Common myeloid progenitor, CD34-positive (primary cell): Measurements from ENCODE around the gene TMC6.
"Not testable (repeated sequence)": the region's sequence is repeated elsewhere in the genome, so short reads cannot be mapped to it uniquely, and the experiment has no call there.

Experiments
- CTCF ChIA-PET: fragments of 350-600 bp; sonication (Branson Sonifier 250); formaldehyde crosslinking; loops from one replicate; lab custom pipeline; 2021; ENCODE audit warnings: antibody characterized with exemption; lab: Charles Lee
- POLR2A ChIA-PET: fragments of 350-600 bp; sonication (Branson Sonifier 250); formaldehyde crosslinking; loops from one replicate; lab custom pipeline; 2021; ENCODE audit warnings: antibody characterized with exemption; lab: Charles Lee
- DNase-seq, 3 donors: peaks; one replicate each; pipeline versions ENCODE4 v3.0.0 to v3.0.0-alpha.2; 2013
- H3K27ac ChIP-seq, 2 experiments: 1 replicate in 1 of 2; 2 replicates in 1 of 2; pipeline ENCODE4 v1.7.0; 2013; ENCODE audit warnings: inconsistent platforms in 2 of 2, low read length in 2 of 2, mild to moderate bottlenecking in 2 of 2, low read depth in 1 of 2, moderate library complexity in 1 of 2; ENCODE audit not compliant: severe bottlenecking in 2 of 2, insufficient read depth in 1 of 2, poor library complexity in 1 of 2
- H3K27me3 ChIP-seq, 5 experiments: replicated peaks in 2 of 5; 1 replicate in 3 of 5; 2 replicates in 2 of 5; pipeline versions ENCODE4 v1.6.1 to v1.7.0; 2013; ENCODE audit warnings: low read length in 4 of 5, mild to moderate bottlenecking in 2 of 5, moderate library complexity in 2 of 5, inconsistent platforms in 1 of 5; ENCODE audit not compliant: insufficient read depth in 5 of 5, control insufficient read depth in 4 of 5
- H3K36me3 ChIP-seq, 4 experiments: 1 replicate in 2 of 4; 2 replicates in 2 of 4; pipeline versions ENCODE4 v1.6.1 to v1.7.0; 2013; ENCODE audit warnings: low read length in 3 of 4, control low read depth in 1 of 4, mild to moderate bottlenecking in 1 of 4; ENCODE audit not compliant: control insufficient read depth in 4 of 4, insufficient read depth in 4 of 4
- H3K4me1 ChIP-seq, 4 experiments: 1 replicate in 3 of 4; 2 replicates in 1 of 4; pipeline versions ENCODE4 v1.6.1 to v1.7.1; 2013; ENCODE audit warnings: low read length in 3 of 4, mild to moderate bottlenecking in 3 of 4, control low read depth in 1 of 4, inconsistent platforms in 1 of 4, moderate library complexity in 1 of 4; ENCODE audit not compliant: control insufficient read depth in 4 of 4, insufficient read depth in 4 of 4; ENCODE audit errors: control extremely low read depth in 1 of 4
- H3K4me3 ChIP-seq, 7 experiments: 1 replicate in 4 of 7; 2 replicates in 3 of 7; pipeline versions ENCODE4 v1.5.1 to v1.7.0; 2013; ENCODE audit warnings: mild to moderate bottlenecking in 7 of 7, low read length in 6 of 7, moderate library complexity in 6 of 7, inconsistent platforms in 2 of 7, low read depth in 2 of 7, control low read depth in 1 of 7; ENCODE audit not compliant: insufficient read depth in 4 of 7, control insufficient read depth in 1 of 7; ENCODE audit errors: extremely low read depth in 1 of 7
- H3K9me3 ChIP-seq, 5 experiments: 1 replicate in 4 of 5; 2 replicates in 1 of 5; pipeline versions ENCODE4 v1.6.1 to v1.7.1; 2013; ENCODE audit warnings: low read length in 4 of 5, mild to moderate bottlenecking in 2 of 5, inconsistent platforms in 1 of 5, low read depth in 1 of 5, moderate library complexity in 1 of 5; ENCODE audit not compliant: control insufficient read depth in 4 of 5, insufficient read depth in 2 of 5; ENCODE audit errors: control extremely low read depth in 1 of 5
- WGBS: methylation state at CpG from one replicate; pipeline ENCODE4 v1.1.5; 2013; ENCODE audit not compliant: insufficient coverage; 5-methylcytosine and 5-hydroxymethylcytosine counted together

TMC6 gene

DNA sequence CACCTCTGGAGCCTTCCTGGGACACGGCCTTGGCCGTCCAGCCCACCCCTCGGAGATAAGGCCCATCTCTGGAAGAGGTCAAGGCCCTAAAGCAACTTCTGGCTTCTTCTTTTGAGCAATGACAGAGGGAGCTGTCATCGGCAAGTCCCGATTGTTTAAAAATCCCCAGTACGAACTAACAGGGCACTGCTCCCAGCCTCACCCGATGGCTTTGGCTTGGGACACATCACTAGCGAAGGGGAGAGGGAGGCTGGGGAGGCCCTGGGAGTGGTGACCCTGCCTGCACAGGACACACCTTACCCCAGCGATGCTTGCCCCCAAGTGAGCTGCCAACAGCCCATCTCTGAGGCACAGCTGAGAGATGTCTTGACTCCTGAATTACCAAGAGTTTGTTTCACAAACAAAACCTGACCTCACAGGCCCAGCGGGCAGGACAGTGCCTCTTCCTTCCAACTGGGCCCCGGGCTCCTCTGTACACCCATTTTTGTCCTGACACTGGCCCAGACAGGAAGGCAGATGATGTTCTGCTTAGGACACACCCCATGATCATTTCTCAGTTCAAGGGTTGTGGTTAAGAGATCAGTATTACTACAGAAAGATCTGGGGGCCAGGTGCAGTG lies 44.7 kb upstream of the TMC6 start:
- Histone ChIP-seq H3K9me3 (no peaks in the 10 kb centered on the region), H3K27ac (peak overlapping the region in 1 of 2 experiments; percentile 9), H3K4me1 (peaks cover 0 to 40% (median 37%) of the 10 kb centered on the region in 4 experiments), H3K27me3 (no peaks in the 10 kb centered on the region), H3K36me3 (peaks cover 0 to 46% (median 25%) of the 10 kb centered on the region in 4 experiments), H3K4me3 (no peak overlapping the region)
- 96% methylated on average over 11 of the region's 11 CpGs for WGBS
- ChIA-PET CTCF (interaction anchor here (1.3 to 8.8 kb wide), 4 partner anchors 10 to 60 kb away, joined by 3 to 76 read pairs (median 18); no protein-coding TSS in a partner anchor), POLR2A (no interaction called here)
- DNase-seq = no peak

DNA sequence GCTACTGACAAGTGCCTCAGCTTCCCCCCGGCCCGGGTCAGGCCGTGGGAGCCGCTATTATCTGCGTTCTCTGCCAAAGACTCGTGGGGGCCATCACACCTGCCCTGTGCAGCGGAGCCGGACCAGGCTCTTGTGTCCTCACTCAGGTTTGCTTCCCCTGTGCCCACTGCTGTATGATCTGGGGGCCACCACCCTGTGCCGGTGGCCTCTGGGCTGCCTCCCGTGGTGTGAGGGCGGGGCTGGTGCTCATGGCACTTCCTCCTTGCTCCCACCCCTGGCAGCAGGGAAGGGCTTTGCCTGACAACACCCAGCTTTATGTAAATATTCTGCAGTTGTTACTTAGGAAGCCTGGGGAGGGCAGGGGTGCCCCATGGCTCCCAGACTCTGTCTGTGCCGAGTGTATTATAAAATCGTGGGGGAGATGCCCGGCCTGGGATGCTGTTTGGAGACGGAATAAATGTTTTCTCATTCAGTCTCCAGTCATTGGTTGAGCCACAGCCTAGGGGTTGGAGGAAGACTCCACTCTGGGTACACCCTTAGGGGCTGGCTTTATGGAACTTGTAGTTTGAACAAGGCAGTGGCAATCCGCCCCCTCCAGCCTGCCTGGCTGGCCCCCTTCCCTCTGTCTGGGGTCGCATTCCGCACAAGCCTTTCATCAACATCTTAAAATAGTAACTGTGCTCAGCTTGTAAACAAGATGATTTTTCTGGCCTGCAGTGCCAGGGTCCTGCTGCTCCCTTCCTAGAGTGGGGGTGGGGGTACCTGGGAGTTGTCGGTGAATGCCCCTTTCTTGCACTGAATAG lies 43.9 kb upstream of the TMC6 start:
- Histone ChIP-seq H3K9me3 (no peaks in the 10 kb centered on the region), H3K27me3 (no peaks in the 10 kb centered on the region), H3K36me3 (peaks cover 0 to 44% (median 25%) of the 10 kb centered on the region in 4 experiments), H3K4me3 (peak overlapping the region in 1 of 7 experiments; percentile 16), H3K4me1 (peaks cover 0 to 43% (median 41%) of the 10 kb centered on the region in 4 experiments), H3K27ac (peak overlapping the region in 1 of 2 experiments; percentile 9)
- POLR2A ChIA-PET = interaction anchor here (1.2 kb wide), 1 partner anchor 28 kb away, joined by 3 read pairs; no protein-coding TSS in a partner anchor
- peak in 2 of 3 donors; percentile 51 to 59 for DNase-seq
- WGBS = 32% methylated on average over 10 of the region's 19 CpGs
- CTCF ChIA-PET = interaction anchor here (1.0 to 8.8 kb wide), 5 partner anchors 11 to 60 kb away, joined by 3 to 76 read pairs (median 4); no protein-coding TSS in a partner anchor

DNA sequence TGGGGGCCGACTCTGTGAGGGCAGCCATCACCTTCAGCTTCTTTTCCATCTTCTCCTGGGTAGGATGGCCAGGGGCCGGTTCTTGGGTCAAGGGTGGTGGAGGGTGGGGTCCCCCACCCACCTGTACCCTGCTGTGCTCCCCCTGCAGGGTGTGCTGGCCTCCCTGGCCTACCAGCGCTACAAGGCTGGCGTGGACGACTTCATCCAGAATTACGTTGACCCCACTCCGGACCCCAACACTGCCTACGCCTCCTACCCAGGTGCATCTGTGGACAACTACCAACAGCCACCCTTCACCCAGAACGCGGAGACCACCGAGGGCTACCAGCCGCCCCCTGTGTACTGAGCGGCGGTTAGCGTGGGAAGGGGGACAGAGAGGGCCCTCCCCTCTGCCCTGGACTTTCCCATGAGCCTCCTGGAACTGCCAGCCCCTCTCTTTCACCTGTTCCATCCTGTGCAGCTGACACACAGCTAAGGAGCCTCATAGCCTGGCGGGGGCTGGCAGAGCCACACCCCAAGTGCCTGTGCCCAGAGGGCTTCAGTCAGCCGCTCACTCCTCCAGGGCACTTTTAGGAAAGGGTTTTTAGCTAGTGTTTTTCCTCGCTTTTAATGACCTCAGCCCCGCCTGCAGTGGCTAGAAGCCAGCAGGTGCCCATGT lies 43.2 kb upstream of the TMC6 start:
- POLR2A ChIA-PET = interaction anchor here (1.2 kb wide), 1 partner anchor 27 kb away, joined by 3 read pairs; no protein-coding TSS in a partner anchor
- Histone ChIP-seq H3K4me1 (peaks cover 0 to 41% (median 38%) of the 10 kb centered on the region in 4 experiments), H3K36me3 (peaks cover 0 to 40% (median 25%) of the 10 kb centered on the region in 4 experiments)
- not testable (repeated sequence) for H3K9me3 ChIP-seq, DNase-seq, H3K4me3 ChIP-seq, H3K27ac ChIP-seq, H3K27me3 ChIP-seq
- WGBS = 85% methylated on average over 10 of the region's 19 CpGs
- CTCF ChIA-PET = interaction anchor here (1.0 to 8.8 kb wide), 3 partner anchors 12 to 59 kb away, joined by 4 to 76 read pairs (median 4); no protein-coding TSS in a partner anchor

DNA sequence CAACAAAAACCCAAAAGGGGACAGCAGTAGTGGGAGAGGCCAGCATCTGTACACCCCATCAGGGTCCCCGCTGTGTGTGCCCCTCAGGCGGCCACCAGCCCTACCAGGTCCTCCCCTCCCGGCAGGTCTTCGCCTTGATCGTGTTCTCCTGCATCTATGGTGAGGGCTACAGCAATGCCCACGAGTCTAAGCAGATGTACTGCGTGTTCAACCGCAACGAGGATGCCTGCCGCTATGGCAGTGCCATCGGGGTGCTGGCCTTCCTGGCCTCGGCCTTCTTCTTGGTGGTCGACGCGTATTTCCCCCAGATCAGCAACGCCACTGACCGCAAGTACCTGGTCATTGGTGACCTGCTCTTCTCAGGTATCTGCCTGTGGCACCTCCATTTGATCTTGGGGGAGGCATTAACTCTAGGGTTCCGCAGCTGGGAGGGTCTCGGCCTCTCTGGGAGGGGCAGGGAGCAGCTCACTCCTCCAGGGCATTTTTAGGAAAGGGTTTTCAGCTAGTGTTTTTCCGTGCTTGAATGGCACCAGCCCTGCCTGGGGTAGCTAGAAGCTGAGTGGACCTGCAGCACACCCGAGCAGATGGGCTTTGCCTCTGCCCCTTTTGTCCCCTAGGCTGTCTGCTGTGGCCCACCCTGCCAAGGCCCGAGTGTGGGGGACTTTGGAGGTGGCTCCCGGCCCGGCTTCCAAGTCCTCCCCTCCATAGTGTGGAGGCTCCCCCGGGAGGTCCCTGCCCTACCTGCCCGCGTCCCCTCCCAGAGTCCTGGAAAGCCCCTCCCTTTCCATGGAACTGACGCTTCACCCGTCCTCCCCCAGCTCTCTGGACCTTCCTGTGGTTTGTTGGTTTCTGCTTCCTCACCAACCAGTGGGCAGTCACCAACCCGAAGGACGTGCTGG lies 42.4 kb upstream of the TMC6 start:
- 95% methylated on average over 24 of the region's 31 CpGs for WGBS
- ChIA-PET CTCF (interaction anchor here (1.2 to 8.8 kb wide), 3 partner anchors 8 to 34 kb away, joined by 4 to 76 read pairs (median 4); no protein-coding TSS in a partner anchor), POLR2A (interaction anchor here (1.2 kb wide), 1 partner anchor 26 kb away, joined by 3 read pairs; no protein-coding TSS in a partner anchor)
- Histone ChIP-seq H3K27me3 (no peaks in the 10 kb centered on the region), H3K4me3 (no peak overlapping the region), H3K36me3 (peaks cover 0 to 40% (median 25%) of the 10 kb centered on the region in 4 experiments), H3K9me3 (no peaks in the 10 kb centered on the region), H3K4me1 (peaks cover 0 to 37% (median 34%) of the 10 kb centered on the region in 4 experiments), H3K27ac (no peak overlapping the region)
- no peak for DNase-seq

DNA sequence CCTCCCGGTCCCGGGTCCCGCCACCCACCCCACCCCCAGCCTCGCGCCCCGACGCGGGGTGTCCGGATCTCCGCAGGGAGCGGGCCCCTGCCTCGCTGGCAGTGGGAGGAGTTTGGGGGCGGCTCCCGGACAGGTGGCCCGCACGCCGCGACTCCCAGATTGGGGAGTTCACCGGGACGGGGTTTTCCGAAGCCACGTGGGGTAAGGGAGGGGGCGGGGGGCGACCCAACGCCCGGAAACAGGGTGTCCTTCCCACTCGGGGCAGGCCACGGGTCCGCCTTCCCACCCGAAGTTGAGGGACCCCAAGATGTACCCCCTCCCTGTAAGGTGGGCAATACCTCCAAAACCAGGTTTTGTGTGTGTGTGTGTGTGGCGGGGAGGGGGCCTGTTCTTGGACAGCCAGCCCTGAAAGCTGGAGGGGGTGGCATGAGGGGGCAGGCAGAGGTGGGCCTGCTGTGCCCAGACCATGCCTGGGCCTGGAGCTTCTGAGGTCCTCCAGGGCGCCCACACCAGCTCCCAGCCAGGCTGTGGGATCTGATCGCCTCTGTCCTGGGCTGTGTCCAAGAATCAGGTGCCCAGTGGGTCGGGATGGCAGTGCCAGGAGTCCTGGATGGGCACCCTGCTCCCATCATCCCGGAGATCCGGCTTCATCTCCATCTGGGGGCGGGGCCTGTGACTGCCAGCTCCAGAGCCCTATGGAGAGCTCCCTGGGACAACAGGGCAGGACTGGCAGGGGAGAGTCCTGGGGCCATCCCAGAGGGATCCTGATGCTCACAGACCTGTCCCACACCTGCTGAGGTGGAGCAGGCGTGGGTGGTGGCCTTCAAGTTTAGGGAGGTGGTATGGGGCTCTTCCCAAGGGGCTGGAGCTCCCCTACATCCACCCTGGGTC lies 40.6 kb upstream of the TMC6 start:
- DNase-seq = peak in 2 of 3 donors; percentile 38 to 40
- POLR2A ChIA-PET = interaction anchor here (0.7 kb wide), 1 partner anchor 29 kb away, joined by 6 read pairs; no protein-coding TSS in a partner anchor
- Histone ChIP-seq H3K4me1 (peaks cover 0 to 37% (median 35%) of the 10 kb centered on the region in 4 experiments), H3K36me3 (peaks cover 0 to 27% (median 19%) of the 10 kb centered on the region in 4 experiments), H3K4me3 (peak overlapping the region; percentile 36 to 79 (median 71)), H3K27me3 (no peaks in the 10 kb centered on the region), H3K27ac (peak overlapping the region in 1 of 2 experiments; percentile 66), H3K9me3 (no peaks in the 10 kb centered on the region)
- CTCF ChIA-PET = interaction anchor here (0.9 to 8.8 kb wide), 8 partner anchors 10 to 58 kb away, joined by 3 to 76 read pairs (median 4); partner anchors contain the start of gene TMC8
- 27% methylated on average over 17 of the region's 38 CpGs for WGBS
